Raji (cell line): ENCODE data around the gene TTYH3.

ENCODE experiments used
- POLR2A ChIP-seq: IDR thresholded peaks from 2 replicates; pipeline ENCODE4 v1.6.1; 2011; ENCODE audit warnings: low read depth, low read length, control low read depth; ENCODE audit not compliant: insufficient read depth

Gene TTYH3

GRCh38 chr7:2659556-2660358, 28.0 kb downstream of the TTYH3 start:
- no peak for TF ChIP-seq POLR2A

- no peak for TF ChIP-seq POLR2A
Measured at GRCh38 chr7:2660359-2661095, 28.7 kb downstream of the TTYH3 start.

GRCh38 chr7:2661096-2661449, 29.3 kb downstream of the TTYH3 start:
- TF ChIP-seq POLR2A: no peak

- no peak for TF ChIP-seq POLR2A
Measured at GRCh38 chr7:2661602-2662272, 30.0 kb downstream of the TTYH3 start.

GRCh38 chr7:2662273-2663120, 30.7 kb downstream of the TTYH3 start:
- no peak for TF ChIP-seq POLR2A

- TF ChIP-seq POLR2A: no peak
Measured at GRCh38 chr7:2663121-2663886, 31.5 kb downstream of the TTYH3 start.

- no peak for TF ChIP-seq POLR2A
Measured at GRCh38 chr7:2663960-2664359, 32.2 kb downstream of the TTYH3 start.

GRCh38 chr7:2665359-2665791, 33.6 kb downstream of the TTYH3 start:
- no peak for TF ChIP-seq POLR2A

- no peak for TF ChIP-seq POLR2A
Measured at GRCh38 chr7:2666155-2666554, 34.4 kb downstream of the TTYH3 start.

- no peak for TF ChIP-seq POLR2A
Measured at GRCh38 chr7:2666588-2667250, 34.9 kb downstream of the TTYH3 start.

- no peak for TF ChIP-seq POLR2A
Measured at GRCh38 chr7:2667843-2668242, 36.1 kb downstream of the TTYH3 start.

- TF ChIP-seq POLR2A: no peak
Measured at GRCh38 chr7:2668401-2668800, 36.6 kb downstream of the TTYH3 start.

- no peak for TF ChIP-seq POLR2A
Measured at GRCh38 chr7:2670171-2670570, 38.4 kb downstream of the TTYH3 start.
